Activated B cell treated with CpG ODN at 0.5 μM for 24 hours (primary cell): Measurements from ENCODE around the gene DLGAP1. TPM values are rescaled to one million over a fixed set of nuclear protein-coding genes. Genes with fewer than 3 reads are reported as not detected.

Experiments used
- ATAC-seq: fragments of 200-7000 bp; cut with Tn5 transposase; one replicate; pipeline ENCODE4 v1.10.0; 2021; ENCODE audit warnings: low read depth, mild to moderate bottlenecking, moderate library complexity
- CTCF ChIA-PET: fragments of 350-600 bp; sonication (Branson Sonifier 250); formaldehyde crosslinking; loops from one replicate; lab custom pipeline; 2021; ENCODE audit warnings: antibody characterized with exemption; lab: Charles Lee
- POLR2A ChIA-PET: fragments of 350-600 bp; sonication (Branson Sonifier 250); formaldehyde crosslinking; loops from one replicate; lab custom pipeline; 2021; ENCODE audit warnings: antibody characterized with exemption; lab: Charles Lee
- DNase-seq: peaks from one replicate; pipeline ENCODE4 v3.0.0; 2022
- H3K27ac Mint-ChIP-seq: one replicate; pipeline ENCODE4 v1.8.0; 2020; ENCODE audit warnings: mixed read lengths
- H3K27me3 Mint-ChIP-seq: one replicate; pipeline ENCODE4 v1.8.0; 2021; ENCODE audit warnings: mixed read lengths
- H3K36me3 Mint-ChIP-seq: one replicate; pipeline ENCODE4 v1.8.0; 2021; ENCODE audit warnings: low read depth, mixed read lengths
- H3K4me1 Mint-ChIP-seq: one replicate; pipeline ENCODE4 v1.8.0; 2021; ENCODE audit warnings: mixed read lengths
- H3K4me3 Mint-ChIP-seq: one replicate; pipeline ENCODE4 v1.8.0; 2020; ENCODE audit warnings: mild to moderate bottlenecking, mixed read lengths
- H3K9me3 Mint-ChIP-seq: one replicate; pipeline ENCODE4 v1.8.0; 2020; ENCODE audit warnings: mixed read lengths
- intact Hi-C: fragments of 100-400 bp; cut with micrococcal nuclease; formaldehyde crosslinking; loops from one replicate; pipeline ENCODE4 v1.15.1; 2024
- total RNA-seq: library from RNA; stranded (reverse); gene quantifications from 2 replicates; pipeline ENCODE4 v1.2.3, GENCODE V29; 2022
- TF ChIP-seq, protein P1 (sequence below): fragments of 200-600 bp; IDR thresholded peaks from one replicate; pipeline ENCODE4 v1.8.0; 2022; ENCODE audit warnings: antibody characterized with exemption, mild to moderate bottlenecking

The DLGAP1 gene
- total RNA-seq, 1 donor from 2014 or later = 0.18 TPM

DNA sequence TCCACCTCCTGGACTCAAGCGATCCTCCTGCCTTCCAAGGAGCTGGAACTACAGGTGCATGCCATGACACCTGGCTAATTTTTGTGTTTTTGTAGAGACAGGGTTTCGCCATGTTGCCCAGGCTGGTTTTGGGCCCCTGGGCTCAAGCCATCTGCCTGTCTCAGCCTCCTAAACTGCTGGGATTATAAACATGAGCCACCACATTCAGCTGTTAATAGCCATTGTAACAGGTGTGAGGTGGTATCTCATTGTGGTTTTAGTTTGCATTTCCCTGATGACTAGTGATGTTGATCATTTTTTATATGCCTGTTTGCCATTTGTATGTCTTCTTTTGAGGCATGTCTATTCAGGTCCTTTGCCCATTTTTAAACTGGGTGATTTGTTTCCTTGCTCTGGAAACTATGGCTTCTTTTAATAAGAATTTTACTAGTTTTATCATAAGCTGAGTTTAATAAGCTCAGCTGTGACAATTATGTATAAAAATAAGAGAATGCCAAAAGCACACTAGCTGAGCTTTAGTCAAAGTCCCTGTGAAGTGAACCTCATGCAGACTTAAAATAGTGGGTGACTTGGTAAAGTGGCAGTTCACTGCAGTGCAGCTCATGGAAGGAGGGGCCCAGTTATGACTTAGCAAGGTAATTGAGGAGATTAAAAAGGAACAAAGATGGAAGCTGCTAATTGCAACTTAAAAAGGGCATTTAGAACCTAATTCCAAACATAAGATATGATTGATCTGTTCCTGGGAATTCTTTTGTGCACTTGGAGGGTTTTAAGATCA lies 540.1 kb downstream of the DLGAP1 start:
- ATAC-seq (no peak), DNase-seq (no peak)
- ChIA-PET CTCF (no interaction called here), POLR2A (no interaction called here)
- Mint-ChIP-seq H3K9me3 (no peaks in the 10 kb centered on the region), H3K4me1 (no peaks in the 10 kb centered on the region), H3K27ac (no peak overlapping the region), H3K27me3 (no peaks in the 10 kb centered on the region), H3K36me3 (no peaks in the 10 kb centered on the region), H3K4me3 (no peak overlapping the region)
- intact Hi-C loops = no loop called here
- TF ChIP-seq, protein P1, sequence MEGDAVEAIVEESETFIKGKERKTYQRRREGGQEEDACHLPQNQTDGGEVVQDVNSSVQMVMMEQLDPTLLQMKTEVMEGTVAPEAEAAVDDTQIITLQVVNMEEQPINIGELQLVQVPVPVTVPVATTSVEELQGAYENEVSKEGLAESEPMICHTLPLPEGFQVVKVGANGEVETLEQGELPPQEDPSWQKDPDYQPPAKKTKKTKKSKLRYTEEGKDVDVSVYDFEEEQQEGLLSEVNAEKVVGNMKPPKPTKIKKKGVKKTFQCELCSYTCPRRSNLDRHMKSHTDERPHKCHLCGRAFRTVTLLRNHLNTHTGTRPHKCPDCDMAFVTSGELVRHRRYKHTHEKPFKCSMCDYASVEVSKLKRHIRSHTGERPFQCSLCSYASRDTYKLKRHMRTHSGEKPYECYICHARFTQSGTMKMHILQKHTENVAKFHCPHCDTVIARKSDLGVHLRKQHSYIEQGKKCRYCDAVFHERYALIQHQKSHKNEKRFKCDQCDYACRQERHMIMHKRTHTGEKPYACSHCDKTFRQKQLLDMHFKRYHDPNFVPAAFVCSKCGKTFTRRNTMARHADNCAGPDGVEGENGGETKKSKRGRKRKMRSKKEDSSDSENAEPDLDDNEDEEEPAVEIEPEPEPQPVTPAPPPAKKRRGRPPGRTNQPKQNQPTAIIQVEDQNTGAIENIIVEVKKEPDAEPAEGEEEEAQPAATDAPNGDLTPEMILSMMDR = no peak

DNA sequence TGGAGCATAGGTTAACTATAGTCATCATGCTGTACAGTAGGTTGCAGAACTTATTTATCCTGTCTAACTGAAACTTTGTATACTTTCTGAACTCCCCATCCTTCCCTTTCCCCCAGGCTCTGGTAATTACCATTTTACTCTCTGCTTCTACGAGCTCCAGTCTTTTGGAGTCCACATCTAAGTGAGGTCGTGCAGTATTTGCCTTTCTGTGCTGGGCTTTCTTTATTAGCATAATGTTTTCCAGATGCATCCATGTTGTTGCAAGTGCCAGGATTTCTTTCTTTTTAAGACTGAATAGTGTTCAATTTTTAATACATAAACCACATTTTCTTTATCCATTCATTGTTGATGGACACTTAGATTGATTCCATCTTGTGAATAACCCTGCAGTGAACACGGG lies 541.0 kb downstream of the DLGAP1 start:
- ChIA-PET CTCF (no interaction called here), POLR2A (no interaction called here)
- Mint-ChIP-seq H3K27ac (no peak overlapping the region), H3K36me3 (no peaks in the 10 kb centered on the region), H3K27me3 (no peaks in the 10 kb centered on the region), H3K4me3 (no peak overlapping the region), H3K4me1 (no peaks in the 10 kb centered on the region), H3K9me3 (no peaks in the 10 kb centered on the region)
- TF ChIP-seq, protein P1 = no peak
- intact Hi-C loops = no loop called here
- no peak for ATAC-seq
- DNase-seq = no peak

- no peak overlapping the region for H3K4me3 Mint-ChIP-seq
- intact Hi-C loops = no loop called here
These were observed 542.4 kb downstream of the DLGAP1 start for GRCh38 chr18:3912705-3913104.

GRCh38 chr18:3911413-3911812 lies 543.7 kb downstream of the DLGAP1 start:
- no peak overlapping the region for H3K27ac Mint-ChIP-seq
- intact Hi-C loops = no loop called here
- no peaks in the 10 kb centered on the region for H3K36me3 Mint-ChIP-seq
- ChIA-PET POLR2A (no interaction called here), CTCF (no interaction called here)
- no peaks in the 10 kb centered on the region for H3K9me3 Mint-ChIP-seq
- no peak for DNase-seq
- TF ChIP-seq, protein P1 = no peak
- no peak for ATAC-seq
- no peaks in the 10 kb centered on the region for H3K27me3 Mint-ChIP-seq
- no peaks in the 10 kb centered on the region for H3K4me1 Mint-ChIP-seq
- H3K4me3 Mint-ChIP-seq = no peak overlapping the region

More at GRCh38 chr18:3912705-3913104, 542.4 kb downstream of the DLGAP1 start:
- H3K4me1 Mint-ChIP-seq = no peaks in the 10 kb centered on the region
- no peaks in the 10 kb centered on the region for H3K36me3 Mint-ChIP-seq
- TF ChIP-seq, protein P1 = no peak
- CTCF ChIA-PET = no interaction called here
- H3K27ac Mint-ChIP-seq = no peak overlapping the region
- POLR2A ChIA-PET = no interaction called here
- H3K9me3 Mint-ChIP-seq = no peaks in the 10 kb centered on the region
- ATAC-seq = no peak
- H3K27me3 Mint-ChIP-seq = no peaks in the 10 kb centered on the region
- DNase-seq = no peak

- Mint-ChIP-seq H3K9me3 (no peaks in the 10 kb centered on the region), H3K4me3 (no peak overlapping the region), H3K27ac (no peak overlapping the region), H3K36me3 (no peaks in the 10 kb centered on the region), H3K27me3 (no peaks in the 10 kb centered on the region), H3K4me1 (no peaks in the 10 kb centered on the region)
- TF ChIP-seq, protein P1 = no peak
- DNase-seq (no peak), ATAC-seq (no peak)
- intact Hi-C loops = no loop called here
- ChIA-PET CTCF (no interaction called here), POLR2A (no interaction called here)
These were observed 544.6 kb downstream of the DLGAP1 start for GRCh38 chr18:3910512-3910911.
